GM12865 (cell line): ENCODE data around the gene FRAS1.

ENCODE experiments used
- DNase-seq: peaks from one replicate; pipeline ENCODE4 v3.0.0; 2010; ENCODE audit warnings: low read depth
- H3K4me3 ChIP-seq: 2 replicates; pipeline ENCODE4 v1.5.1; 2011; ENCODE audit warnings: mild to moderate bottlenecking, low read depth, low read length, control low read depth
- CTCF ChIP-seq: IDR thresholded peaks from 2 replicates; pipeline ENCODE4 v1.5.1; 2011; ENCODE audit warnings: low read length, control low read depth, low read depth, inconsistent platforms; ENCODE audit not compliant: insufficient read depth; ENCODE audit errors: missing control alignments

The FRAS1 gene

GRCh38 chr4:78136109-78137081, 79.3 kb downstream of the FRAS1 start:
- no peak overlapping the region for H3K4me3 ChIP-seq
- no peak for DNase-seq
- TF ChIP-seq CTCF: no peak

- H3K4me3 ChIP-seq: no peak overlapping the region
- no peak for TF ChIP-seq CTCF
- DNase-seq: no peak
Measured at GRCh38 chr4:78137532-78137931, 80.4 kb downstream of the FRAS1 start.

- no peak overlapping the region for H3K4me3 ChIP-seq
- DNase-seq: no peak
- TF ChIP-seq CTCF: no peak
Measured at GRCh38 chr4:78138252-78138651, 81.1 kb downstream of the FRAS1 start.

- no peak for DNase-seq
- no peak for TF ChIP-seq CTCF
- no peak overlapping the region for H3K4me3 ChIP-seq
Measured at GRCh38 chr4:78143634-78144033, 86.5 kb downstream of the FRAS1 start.

GRCh38 chr4:78145008-78145407, 87.9 kb downstream of the FRAS1 start:
- no peak for DNase-seq
- H3K4me3 ChIP-seq: no peak overlapping the region
- no peak for TF ChIP-seq CTCF

GRCh38 chr4:78145622-78146021, 88.5 kb downstream of the FRAS1 start:
- no peak for TF ChIP-seq CTCF
- no peak overlapping the region for H3K4me3 ChIP-seq
- DNase-seq: no peak
